WTC11 (cell line): ENCODE measurements around the gene TPM3. TPM values are rescaled to one million over a fixed set of nuclear protein-coding genes. Genes with fewer than 3 reads are reported as not detected.

Experiments used
- CDX4 ChIP-seq: fragments of 250-450 bp; sonication (Bioruptor Pico); IDR thresholded peaks from 2 replicates; pipeline ENCODE4 v1.9.0; 2021; ENCODE audit warnings: moderate library complexity, mild to moderate bottlenecking, inconsistent platforms, borderline replicate concordance
- E2F4 ChIP-seq: sonication (generic); formaldehyde crosslinking; IDR thresholded peaks from 2 replicates; pipeline ENCODE4 v1.8.1; 2022; ENCODE audit warnings: low read depth, mild to moderate bottlenecking, moderate library complexity, missing genetic modification reagents, borderline replicate concordance
- ETV6 ChIP-seq: sonication (generic); formaldehyde crosslinking; IDR thresholded peaks from 2 replicates; pipeline ENCODE4 v1.8.1; 2022; ENCODE audit warnings: mild to moderate bottlenecking, missing genetic modification reagents
- GABPB1 ChIP-seq: sonication (generic); formaldehyde crosslinking; IDR thresholded peaks from 2 replicates; pipeline ENCODE4 v1.8.1; 2023; ENCODE audit warnings: mild to moderate bottlenecking, missing genetic modification reagents
- HMGA2 ChIP-seq: fragments of 250-450 bp; sonication (Bioruptor Pico); IDR thresholded peaks from 2 replicates; pipeline ENCODE4 v1.4.0; 2021; ENCODE audit warnings: mild to moderate bottlenecking, moderate library complexity
- MLX ChIP-seq: sonication (generic); formaldehyde crosslinking; IDR thresholded peaks from 2 replicates; pipeline ENCODE4 v1.8.1; 2023; ENCODE audit warnings: mild to moderate bottlenecking, missing genetic modification reagents, moderate library complexity
- MXD4 ChIP-seq: fragments of 250-450 bp; sonication (Bioruptor Pico); IDR thresholded peaks from 2 replicates; pipeline ENCODE4 v1.8.0; 2021; ENCODE audit warnings: mild to moderate bottlenecking, moderate library complexity, borderline replicate concordance
- MYBL2 ChIP-seq: sonication (generic); formaldehyde crosslinking; IDR thresholded peaks from 2 replicates; pipeline ENCODE4 v1.8.1; 2023; ENCODE audit warnings: mild to moderate bottlenecking, moderate library complexity, missing genetic modification reagents
- NFATC4 ChIP-seq: fragments of 250-450 bp; sonication (Bioruptor Pico); IDR thresholded peaks from 2 replicates; pipeline ENCODE4 v1.9.0; 2021; ENCODE audit warnings: mild to moderate bottlenecking
- SMAD3 ChIP-seq: sonication (generic); formaldehyde crosslinking; IDR thresholded peaks from 2 replicates; pipeline ENCODE4 v1.8.0; 2022; ENCODE audit warnings: missing genetic modification reagents, mild to moderate bottlenecking, borderline replicate concordance
- SOX15 ChIP-seq: fragments of 250-450 bp; sonication (Bioruptor Pico); IDR thresholded peaks from 2 replicates; pipeline ENCODE4 v1.9.0; 2021; ENCODE audit warnings: mild to moderate bottlenecking
- TEAD1 ChIP-seq: sonication (generic); formaldehyde crosslinking; IDR thresholded peaks from 2 replicates; pipeline ENCODE4 v1.8.0; 2022; ENCODE audit warnings: mild to moderate bottlenecking, missing genetic modification reagents
- ZNF219 ChIP-seq: sonication (generic); formaldehyde crosslinking; IDR thresholded peaks from 2 replicates; pipeline ENCODE4 v1.8.0; 2023; ENCODE audit warnings: missing genetic modification reagents, mild to moderate bottlenecking, borderline replicate concordance
- ZNF512 ChIP-seq: sonication (generic); formaldehyde crosslinking; IDR thresholded peaks from 2 replicates; pipeline ENCODE4 v1.8.1; 2022; ENCODE audit warnings: missing genetic modification reagents, borderline replicate concordance
- total RNA-seq: library from RNA; stranded (reverse); gene quantifications from 3 replicates; pipeline ENCODE4 v1.2.3, GENCODE V29; 2021
- TF ChIP-seq, protein P1 (sequence below): sonication (generic); formaldehyde crosslinking; IDR thresholded peaks from 2 replicates; pipeline ENCODE4 v1.8.1; 2023; ENCODE audit warnings: mild to moderate bottlenecking, missing genetic modification reagents, borderline replicate concordance
- TF ChIP-seq, protein P2 (sequence below): sonication (generic); formaldehyde crosslinking; IDR thresholded peaks from 2 replicates; pipeline ENCODE4 v1.8.1; 2022; ENCODE audit warnings: mild to moderate bottlenecking, missing genetic modification reagents, moderate library complexity, borderline replicate concordance
- TF ChIP-seq, protein P3 (sequence below): sonication (generic); formaldehyde crosslinking; IDR thresholded peaks from 2 replicates; pipeline ENCODE4 v1.8.1; 2023; ENCODE audit warnings: mild to moderate bottlenecking, missing genetic modification reagents
- TF ChIP-seq, protein P4 (sequence below): sonication (generic); formaldehyde crosslinking; IDR thresholded peaks from 2 replicates; pipeline ENCODE4 v1.8.0; 2022; ENCODE audit warnings: mild to moderate bottlenecking, missing genetic modification reagents
- TF ChIP-seq, protein P5 (sequence below): sonication (generic); formaldehyde crosslinking; IDR thresholded peaks from 2 replicates; pipeline ENCODE4 v1.8.0; 2023; ENCODE audit warnings: mild to moderate bottlenecking, missing genetic modification reagents

Gene TPM3
- total RNA-seq, 1 experiment from 2014 or later, result 614 TPM

GRCh38 chr1:154220071-154220969 lies 28.4 kb upstream of the TPM3 start, which contains the start of gene UBAP2L (continued):
- TF ChIP-seq, protein P1, sequence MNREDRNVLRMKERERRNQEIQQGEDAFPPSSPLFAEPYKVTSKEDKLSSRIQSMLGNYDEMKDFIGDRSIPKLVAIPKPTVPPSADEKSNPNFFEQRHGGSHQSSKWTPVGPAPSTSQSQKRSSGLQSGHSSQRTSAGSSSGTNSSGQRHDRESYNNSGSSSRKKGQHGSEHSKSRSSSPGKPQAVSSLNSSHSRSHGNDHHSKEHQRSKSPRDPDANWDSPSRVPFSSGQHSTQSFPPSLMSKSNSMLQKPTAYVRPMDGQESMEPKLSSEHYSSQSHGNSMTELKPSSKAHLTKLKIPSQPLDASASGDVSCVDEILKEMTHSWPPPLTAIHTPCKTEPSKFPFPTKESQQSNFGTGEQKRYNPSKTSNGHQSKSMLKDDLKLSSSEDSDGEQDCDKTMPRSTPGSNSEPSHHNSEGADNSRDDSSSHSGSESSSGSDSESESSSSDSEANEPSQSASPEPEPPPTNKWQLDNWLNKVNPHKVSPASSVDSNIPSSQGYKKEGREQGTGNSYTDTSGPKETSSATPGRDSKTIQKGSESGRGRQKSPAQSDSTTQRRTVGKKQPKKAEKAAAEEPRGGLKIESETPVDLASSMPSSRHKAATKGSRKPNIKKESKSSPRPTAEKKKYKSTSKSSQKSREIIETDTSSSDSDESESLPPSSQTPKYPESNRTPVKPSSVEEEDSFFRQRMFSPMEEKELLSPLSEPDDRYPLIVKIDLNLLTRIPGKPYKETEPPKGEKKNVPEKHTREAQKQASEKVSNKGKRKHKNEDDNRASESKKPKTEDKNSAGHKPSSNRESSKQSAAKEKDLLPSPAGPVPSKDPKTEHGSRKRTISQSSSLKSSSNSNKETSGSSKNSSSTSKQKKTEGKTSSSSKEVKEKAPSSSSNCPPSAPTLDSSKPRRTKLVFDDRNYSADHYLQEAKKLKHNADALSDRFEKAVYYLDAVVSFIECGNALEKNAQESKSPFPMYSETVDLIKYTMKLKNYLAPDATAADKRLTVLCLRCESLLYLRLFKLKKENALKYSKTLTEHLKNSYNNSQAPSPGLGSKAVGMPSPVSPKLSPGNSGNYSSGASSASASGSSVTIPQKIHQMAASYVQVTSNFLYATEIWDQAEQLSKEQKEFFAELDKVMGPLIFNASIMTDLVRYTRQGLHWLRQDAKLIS, result peak; percentile 89; the same call in 1 of the 2 replicates
- TF ChIP-seq, protein P2, sequence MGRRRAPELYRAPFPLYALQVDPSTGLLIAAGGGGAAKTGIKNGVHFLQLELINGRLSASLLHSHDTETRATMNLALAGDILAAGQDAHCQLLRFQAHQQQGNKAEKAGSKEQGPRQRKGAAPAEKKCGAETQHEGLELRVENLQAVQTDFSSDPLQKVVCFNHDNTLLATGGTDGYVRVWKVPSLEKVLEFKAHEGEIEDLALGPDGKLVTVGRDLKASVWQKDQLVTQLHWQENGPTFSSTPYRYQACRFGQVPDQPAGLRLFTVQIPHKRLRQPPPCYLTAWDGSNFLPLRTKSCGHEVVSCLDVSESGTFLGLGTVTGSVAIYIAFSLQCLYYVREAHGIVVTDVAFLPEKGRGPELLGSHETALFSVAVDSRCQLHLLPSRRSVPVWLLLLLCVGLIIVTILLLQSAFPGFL (CRISPR knock-in tag), result no peak
- TF ChIP-seq TEAD1 (CRISPR knock-in tag) (peak; percentile 74), MLX (CRISPR knock-in tag) (no peak), NFATC4 (CRISPR knock-in tag) (no peak), ETV6 (peak; percentile 98), ZNF512 (CRISPR knock-in tag) (no peak), ZNF219 (CRISPR knock-in tag) (no peak), SMAD3 (CRISPR knock-in tag) (peak; percentile 81; the same call in 1 of the 2 replicates), CDX4 (CRISPR knock-in tag) (no peak), HMGA2 (CRISPR knock-in tag) (no peak), MXD4 (CRISPR knock-in tag) (no peak), GABPB1 (peak; percentile 72), SOX15 (CRISPR knock-in tag) (no peak), MYBL2 (CRISPR knock-in tag) (no peak; the same call in 1 of the 2 replicates), E2F4 (CRISPR knock-in tag) (no peak)
- TF ChIP-seq, protein P3, sequence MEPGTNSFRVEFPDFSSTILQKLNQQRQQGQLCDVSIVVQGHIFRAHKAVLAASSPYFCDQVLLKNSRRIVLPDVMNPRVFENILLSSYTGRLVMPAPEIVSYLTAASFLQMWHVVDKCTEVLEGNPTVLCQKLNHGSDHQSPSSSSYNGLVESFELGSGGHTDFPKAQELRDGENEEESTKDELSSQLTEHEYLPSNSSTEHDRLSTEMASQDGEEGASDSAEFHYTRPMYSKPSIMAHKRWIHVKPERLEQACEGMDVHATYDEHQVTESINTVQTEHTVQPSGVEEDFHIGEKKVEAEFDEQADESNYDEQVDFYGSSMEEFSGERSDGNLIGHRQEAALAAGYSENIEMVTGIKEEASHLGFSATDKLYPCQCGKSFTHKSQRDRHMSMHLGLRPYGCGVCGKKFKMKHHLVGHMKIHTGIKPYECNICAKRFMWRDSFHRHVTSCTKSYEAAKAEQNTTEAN (CRISPR knock-in tag), result 0 out of 2 replicates have a peak, but pooled peaks have one; percentile 39
- TF ChIP-seq, protein P4, sequence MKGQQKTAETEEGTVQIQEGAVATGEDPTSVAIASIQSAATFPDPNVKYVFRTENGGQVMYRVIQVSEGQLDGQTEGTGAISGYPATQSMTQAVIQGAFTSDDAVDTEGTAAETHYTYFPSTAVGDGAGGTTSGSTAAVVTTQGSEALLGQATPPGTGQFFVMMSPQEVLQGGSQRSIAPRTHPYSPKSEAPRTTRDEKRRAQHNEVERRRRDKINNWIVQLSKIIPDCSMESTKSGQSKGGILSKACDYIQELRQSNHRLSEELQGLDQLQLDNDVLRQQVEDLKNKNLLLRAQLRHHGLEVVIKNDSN (CRISPR knock-in tag), result peak; percentile 99
- TF ChIP-seq, protein P5, sequence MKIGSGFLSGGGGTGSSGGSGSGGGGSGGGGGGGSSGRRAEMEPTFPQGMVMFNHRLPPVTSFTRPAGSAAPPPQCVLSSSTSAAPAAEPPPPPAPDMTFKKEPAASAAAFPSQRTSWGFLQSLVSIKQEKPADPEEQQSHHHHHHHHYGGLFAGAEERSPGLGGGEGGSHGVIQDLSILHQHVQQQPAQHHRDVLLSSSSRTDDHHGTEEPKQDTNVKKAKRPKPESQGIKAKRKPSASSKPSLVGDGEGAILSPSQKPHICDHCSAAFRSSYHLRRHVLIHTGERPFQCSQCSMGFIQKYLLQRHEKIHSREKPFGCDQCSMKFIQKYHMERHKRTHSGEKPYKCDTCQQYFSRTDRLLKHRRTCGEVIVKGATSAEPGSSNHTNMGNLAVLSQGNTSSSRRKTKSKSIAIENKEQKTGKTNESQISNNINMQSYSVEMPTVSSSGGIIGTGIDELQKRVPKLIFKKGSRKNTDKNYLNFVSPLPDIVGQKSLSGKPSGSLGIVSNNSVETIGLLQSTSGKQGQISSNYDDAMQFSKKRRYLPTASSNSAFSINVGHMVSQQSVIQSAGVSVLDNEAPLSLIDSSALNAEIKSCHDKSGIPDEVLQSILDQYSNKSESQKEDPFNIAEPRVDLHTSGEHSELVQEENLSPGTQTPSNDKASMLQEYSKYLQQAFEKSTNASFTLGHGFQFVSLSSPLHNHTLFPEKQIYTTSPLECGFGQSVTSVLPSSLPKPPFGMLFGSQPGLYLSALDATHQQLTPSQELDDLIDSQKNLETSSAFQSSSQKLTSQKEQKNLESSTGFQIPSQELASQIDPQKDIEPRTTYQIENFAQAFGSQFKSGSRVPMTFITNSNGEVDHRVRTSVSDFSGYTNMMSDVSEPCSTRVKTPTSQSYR (CRISPR knock-in tag), result peak; percentile 67; the same call in 1 of the 2 replicates
